HG02885 (cell line): ENCODE data around the gene TCF4.
A peak's percentile ranks its signal among the peaks of the same experiment; 100 is the strongest.

Experiments
- ATAC-seq: cut with Tn5 transposase; IDR thresholded peaks from one replicate; pipeline ENCODE4 v1.9.1; 2021; ENCODE audit warnings: mild to moderate bottlenecking; ENCODE audit not compliant: unreplicated experiment, poor library complexity

Gene TCF4

GRCh38 chr18:55549474-55550104 lies 38.4 kb downstream of the TCF4 start:
- ATAC-seq: no peak

GRCh38 chr18:55547705-55548056 lies 40.3 kb downstream of the TCF4 start:
- ATAC-seq: no peak

DNA sequence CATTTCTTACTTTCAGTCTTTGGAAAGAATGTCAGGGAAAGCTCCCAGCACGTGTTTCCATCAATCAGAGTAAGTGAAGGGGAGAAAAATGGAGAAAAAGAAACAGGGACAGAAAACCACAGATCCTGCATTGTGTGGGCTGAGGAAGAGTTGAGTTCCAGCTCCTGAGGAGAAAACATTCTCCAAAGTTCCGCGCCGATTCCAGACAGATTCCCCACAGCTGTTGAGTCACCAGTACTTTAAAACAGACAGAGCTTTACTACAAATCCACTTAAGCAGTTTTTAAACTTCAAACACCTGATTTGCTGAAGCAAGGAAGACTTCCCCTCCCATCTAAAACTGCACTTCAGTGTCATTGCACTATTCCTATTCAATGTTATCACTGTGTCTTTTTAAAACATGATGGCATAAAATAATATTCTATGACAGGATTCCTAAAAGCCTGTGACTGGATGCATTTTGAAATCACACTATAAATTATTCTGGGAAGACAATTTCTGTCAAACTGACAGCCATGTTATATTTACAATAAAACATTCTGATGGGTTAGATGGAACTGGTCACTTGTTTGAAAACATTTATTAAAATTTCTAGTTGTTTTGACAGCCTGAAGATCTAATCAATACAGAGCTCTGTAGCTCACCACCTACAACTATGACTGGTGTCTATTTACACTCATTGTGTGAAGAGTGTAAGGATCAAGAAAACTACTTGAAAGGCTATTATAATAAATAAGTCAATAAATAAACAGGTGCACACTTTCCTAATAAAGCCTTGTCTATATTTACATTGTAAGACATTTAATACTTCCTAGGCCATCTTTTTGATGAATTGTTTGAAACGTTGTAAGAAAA lies 40.9 kb downstream of the TCF4 start:
- no peak for ATAC-seq

DNA sequence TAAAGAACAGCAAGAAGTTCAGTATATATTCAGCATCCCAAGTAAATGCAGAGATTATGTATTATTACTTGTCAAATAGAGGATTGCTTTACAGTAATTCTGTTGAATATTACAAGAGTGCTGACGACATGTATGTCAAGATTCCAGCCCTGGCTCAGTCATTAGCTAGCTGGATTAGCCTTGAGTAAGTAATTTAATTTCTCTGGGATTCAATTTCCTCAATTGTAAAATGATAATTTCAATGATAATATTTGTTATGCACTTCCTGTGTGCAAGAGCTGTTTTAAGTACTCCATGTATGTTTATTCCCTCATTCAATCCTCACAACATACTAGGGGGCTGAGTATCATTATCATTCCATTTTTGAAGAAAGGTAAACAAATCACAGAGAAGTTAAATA lies 44.0 kb downstream of the TCF4 start:
- ATAC-seq: no peak

GRCh38 chr18:55543130-55543704 lies 44.8 kb downstream of the TCF4 start:
- no peak for ATAC-seq

GRCh38 chr18:55541571-55541970 lies 46.4 kb downstream of the TCF4 start:
- no peak for ATAC-seq

DNA sequence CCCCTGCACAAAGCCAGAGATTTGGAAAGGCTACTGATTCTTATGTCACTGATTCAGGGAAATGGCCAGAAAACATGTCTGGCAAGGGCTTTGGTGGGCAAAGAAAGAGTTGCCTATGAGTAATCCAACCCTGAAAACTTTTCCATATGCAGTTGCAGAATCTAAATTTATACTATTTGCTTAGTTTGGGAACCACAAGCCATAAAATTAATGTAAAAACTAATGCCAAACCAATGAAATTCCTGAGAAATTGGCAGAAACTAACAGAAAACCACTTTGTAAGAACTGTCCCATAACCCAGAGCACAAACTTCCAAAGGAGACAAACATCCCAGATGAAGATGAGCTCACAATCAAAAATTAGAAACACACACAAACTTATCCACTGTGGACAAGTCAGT lies 48.8 kb downstream of the TCF4 start:
- no peak for ATAC-seq

GRCh38 chr18:55534996-55535395 lies 53.0 kb downstream of the TCF4 start:
- ATAC-seq: no peak

DNA sequence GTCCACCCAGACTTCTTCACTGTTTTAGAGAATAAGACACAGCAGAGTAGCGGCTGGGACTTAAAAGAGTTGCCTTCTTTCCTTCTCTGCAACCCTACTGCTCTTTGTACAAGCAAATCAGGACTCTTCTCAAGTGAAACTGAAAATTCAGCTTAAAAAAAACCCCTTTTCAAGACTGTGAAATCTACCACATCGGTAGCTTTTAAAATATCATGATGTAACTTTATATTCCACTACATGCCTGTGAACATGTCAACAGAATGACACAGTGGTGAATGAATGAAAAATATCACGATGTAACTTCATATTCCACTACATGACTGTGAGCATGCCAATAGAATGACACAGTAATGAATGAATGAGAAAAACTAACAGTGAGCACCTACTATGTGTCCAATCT lies 53.4 kb downstream of the TCF4 start:
- ATAC-seq: no peak

DNA sequence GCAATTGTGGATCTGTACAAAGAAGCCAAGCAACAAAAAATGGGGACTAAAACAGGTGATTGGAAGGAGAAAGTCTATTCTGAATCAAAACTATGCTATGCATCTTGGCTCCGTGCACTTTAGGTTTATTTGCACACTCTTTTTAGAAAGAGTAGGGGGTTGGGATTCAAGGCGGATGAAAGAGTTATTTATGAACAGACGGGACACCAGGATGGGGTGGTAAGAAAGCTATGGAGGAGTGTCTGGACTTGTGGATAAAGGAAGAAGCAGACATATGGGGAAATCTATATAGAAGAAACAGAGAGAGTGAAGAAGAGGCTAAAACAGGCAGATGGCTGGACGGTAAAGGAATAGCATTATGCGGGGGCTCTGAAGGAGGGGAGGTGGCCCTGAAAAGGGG lies 57.8 kb downstream of the TCF4 start:
- ATAC-seq: no peak

DNA sequence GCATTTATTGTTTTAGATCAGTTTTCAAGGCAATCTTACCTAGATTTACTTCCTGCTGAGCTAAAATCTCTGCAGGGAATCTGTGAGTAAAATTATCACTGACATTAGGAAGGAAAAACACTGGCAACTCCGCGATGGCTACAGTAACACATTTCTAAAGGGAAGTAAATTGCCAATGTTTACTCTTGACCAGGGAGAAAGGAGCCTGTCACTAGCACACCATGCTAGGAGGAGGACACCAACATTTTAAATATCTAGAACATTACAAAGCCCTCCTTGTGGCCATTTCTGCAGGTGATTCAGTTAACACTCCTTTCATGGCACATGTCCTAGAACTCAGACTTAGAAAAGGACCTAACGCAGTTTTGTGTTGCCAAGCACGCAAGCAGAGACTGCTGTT lies 58.4 kb downstream of the TCF4 start:
- ATAC-seq: no peak

DNA sequence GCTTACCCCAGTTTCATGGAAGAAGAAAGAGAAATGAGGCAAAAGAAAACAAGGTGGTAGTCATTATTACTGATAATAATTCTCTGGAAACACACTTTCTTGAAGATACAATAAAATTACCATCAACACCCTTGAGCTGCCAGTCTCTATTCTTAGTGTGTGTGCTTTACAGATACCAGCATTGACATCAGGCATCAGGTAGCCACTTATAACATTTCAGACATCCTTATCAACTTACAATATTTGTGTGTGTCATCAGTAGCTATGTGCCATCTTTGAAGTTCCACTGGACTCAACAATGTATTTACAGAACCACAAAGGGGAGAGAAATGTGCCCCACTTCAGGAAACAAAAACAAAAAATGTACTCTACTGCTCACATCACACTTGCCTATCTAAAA lies 62.1 kb downstream of the TCF4 start:
- ATAC-seq: no peak

GRCh38 chr18:55524353-55525073 lies 63.5 kb downstream of the TCF4 start:
- no peak for ATAC-seq

DNA sequence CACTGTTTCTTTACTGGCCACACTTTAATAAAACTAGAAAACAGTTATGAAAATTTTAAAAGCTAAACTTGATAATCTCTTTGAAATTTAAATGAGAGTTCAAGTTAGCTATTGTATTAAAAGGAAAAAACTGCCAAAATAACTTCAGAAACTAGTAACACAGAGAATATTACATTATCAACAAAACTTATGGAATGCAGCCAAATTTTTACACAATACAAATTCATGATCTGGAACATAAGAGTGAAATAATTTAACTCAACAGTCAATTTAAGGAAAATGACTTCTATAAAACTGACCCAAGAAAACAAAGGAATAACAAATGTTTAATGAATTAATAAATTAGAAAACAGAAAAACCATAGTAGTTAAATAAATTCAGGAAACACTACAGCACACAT lies 65.0 kb downstream of the TCF4 start:
- ATAC-seq: no peak

DNA sequence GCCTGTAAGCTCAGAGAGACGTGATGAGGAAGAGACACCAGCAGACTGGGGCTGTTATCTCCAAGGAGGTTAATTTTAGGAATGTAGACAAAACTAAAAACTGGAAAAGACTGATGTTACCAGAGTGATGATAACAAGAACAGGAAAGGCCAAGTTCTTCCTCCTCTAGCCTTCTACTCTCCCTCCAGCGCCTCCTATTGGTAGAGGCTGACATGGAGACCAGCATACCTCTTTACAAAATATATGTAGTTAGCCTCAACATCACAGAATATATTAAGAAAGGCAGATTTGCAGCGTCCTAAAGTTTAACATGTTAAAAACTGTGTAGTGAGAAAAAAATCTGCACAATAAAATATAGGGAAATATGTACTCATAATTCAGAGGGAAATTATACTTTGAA lies 66.0 kb downstream of the TCF4 start:
- ATAC-seq: peak; percentile 77

DNA sequence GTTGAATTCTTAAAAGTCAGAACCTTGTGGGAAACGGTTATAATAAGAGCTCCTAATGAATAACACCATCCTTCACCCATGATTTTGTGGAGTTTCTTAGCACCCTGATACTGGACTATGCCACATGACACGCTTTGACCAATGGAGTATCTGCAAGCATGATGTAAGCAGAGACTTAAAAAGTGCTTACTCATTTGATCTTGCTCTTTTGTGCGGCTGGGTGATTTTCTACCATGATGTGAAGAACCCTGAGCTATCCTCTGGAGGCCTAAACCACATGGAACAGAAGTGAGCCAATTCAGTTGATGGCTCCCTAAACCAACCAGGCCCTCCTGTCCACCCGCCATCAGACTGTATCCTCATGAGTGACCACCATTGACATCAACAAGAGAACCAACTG lies 70.9 kb downstream of the TCF4 start:
- ATAC-seq: no peak

DNA sequence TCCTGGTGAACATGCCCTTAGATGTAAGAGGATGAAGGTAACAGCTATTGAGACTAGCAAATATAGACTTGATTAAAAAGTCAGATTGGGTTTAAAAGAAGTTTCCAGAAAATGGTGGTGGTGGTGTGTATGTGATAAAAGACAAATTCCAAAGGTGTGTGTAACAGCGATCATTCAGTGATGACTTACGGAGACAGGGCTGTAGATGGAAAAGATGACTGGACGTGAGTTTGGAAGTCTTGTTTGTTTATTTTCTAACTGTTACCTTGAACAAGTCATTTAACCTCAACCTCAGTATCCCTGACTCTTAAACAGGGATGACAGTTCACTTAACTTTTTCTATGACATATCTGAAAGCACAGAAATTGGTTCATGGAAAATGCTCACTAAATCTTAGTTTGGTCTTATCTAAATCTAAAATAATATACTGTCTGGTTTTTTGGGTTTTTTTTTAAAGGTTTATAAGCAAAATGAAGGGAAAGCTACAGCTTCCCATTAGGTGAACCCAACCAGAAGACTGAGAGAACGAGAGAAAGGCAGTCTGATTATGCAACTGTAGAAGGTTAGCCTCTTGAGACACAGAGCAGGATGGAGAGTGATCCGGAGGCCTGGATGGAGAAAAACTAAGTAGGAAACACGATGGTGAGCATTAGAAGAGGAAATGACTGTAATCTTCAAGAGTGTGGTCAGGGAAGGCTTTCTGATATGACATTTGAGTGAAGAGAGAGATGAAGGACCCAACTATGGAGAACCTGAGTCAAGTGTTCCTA lies 71.9 kb downstream of the TCF4 start:
- no peak for ATAC-seq

DNA sequence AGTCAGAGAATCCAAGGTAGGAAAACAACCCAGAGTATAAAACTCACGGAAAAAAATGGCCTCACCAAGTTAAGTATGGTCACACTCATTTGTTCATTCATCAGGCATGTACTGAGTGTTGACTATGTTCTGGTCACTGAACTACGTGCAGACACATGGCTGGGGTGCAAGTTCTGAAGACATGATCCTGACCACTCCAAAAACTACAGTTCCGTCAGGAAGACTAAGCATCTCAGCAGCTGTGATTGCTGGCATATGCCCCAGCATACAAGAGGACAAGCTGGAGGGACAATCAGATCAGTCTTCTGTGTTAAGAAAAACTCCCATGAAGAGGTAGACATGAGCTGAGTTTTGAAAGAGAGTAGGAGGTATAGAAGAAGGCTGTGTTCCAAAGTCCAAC lies 72.8 kb downstream of the TCF4 start:
- no peak for ATAC-seq

- ATAC-seq: no peak
These were observed 74.8 kb downstream of the TCF4 start for GRCh38 chr18:55513161-55513560.

DNA sequence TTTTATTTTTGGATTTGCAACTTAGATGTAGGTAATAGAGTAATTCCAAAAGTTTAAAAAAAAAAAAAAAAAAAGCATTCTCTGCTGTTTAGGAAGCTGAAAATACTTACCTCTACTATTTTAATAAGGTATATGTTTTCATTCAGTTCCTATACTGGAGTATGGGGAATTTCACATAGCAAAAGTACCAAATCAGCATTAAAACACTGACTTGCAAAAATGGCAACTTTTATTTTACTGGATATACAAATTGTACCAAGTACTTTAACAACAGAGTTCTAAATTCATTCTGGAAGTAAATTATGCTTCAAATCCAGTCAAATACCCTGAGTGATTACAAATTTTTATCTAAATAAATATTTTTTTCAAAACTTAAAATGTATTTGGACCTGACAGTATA lies 76.7 kb downstream of the TCF4 start:
- no peak for ATAC-seq
